ENCODE results near the gene GGT5. TPM values are rescaled to one million over a fixed set of nuclear protein-coding genes. Genes with fewer than 3 reads are reported as not detected.

Gene GGT5
- polyA plus RNA-seq, 3 donors from 2014 or later = not detected

GRCh38 chr22:24176040-24176439 lies 68.8 kb downstream of the GGT5 start:
- Mint-ChIP-seq H3K4me1 (no peaks in the 10 kb centered on the region), H3K4me3 (no peak overlapping the region), H3K36me3 (peaks cover 0 to 9% (median 0%) of the 10 kb centered on the region in 3 donors), H3K27me3 (ENCODE audit: low read depth in 3 of 3) (peaks cover 2 to 8% (median 2%) of the 10 kb centered on the region in 3 donors), H3K9me3 (no peaks in the 10 kb centered on the region), H3K27ac (no peak overlapping the region)
- no peak for DNase-seq

GRCh38 chr22:24175160-24175808 lies 69.6 kb downstream of the GGT5 start:
- peaks cover 2 to 6% (median 2%) of the 10 kb centered on the region in 3 donors for H3K27me3 Mint-ChIP-seq (ENCODE audit: low read depth in 3 of 3)
- H3K36me3 Mint-ChIP-seq = peaks cover 0 to 9% (median 0%) of the 10 kb centered on the region in 3 donors
- H3K4me3 Mint-ChIP-seq = no peak overlapping the region
- DNase-seq = peak; percentile 51 to 62 (median 61)
- H3K27ac Mint-ChIP-seq = peak overlapping the region in 5 of 6 donors; percentile 10 to 73 (median 40)
- H3K9me3 Mint-ChIP-seq = no peaks in the 10 kb centered on the region
- no peaks in the 10 kb centered on the region for H3K4me1 Mint-ChIP-seq

GRCh38 chr22:24171822-24172221 lies 73.1 kb downstream of the GGT5 start:
- H3K4me3 Mint-ChIP-seq = no peak overlapping the region
- H3K27me3 Mint-ChIP-seq (ENCODE audit: low read depth in 3 of 3) = peaks cover 0 to 4% (median 0%) of the 10 kb centered on the region in 3 donors
- H3K36me3 Mint-ChIP-seq = peaks cover 0 to 18% (median 5%) of the 10 kb centered on the region in 3 donors
- peaks cover 11 to 12% of the 10 kb centered on the region in 2 donors for H3K4me1 Mint-ChIP-seq
- DNase-seq = no peak
- peak overlapping the region in 4 of 6 donors; percentile 12 to 68 (median 50) for H3K27ac Mint-ChIP-seq
- no peaks in the 10 kb centered on the region for H3K9me3 Mint-ChIP-seq

- no peak for DNase-seq
- Mint-ChIP-seq H3K27ac (no peak overlapping the region), H3K27me3 (ENCODE audit: low read depth in 3 of 3) (peaks cover 0 to 3% (median 1%) of the 10 kb centered on the region in 3 donors), H3K9me3 (no peaks in the 10 kb centered on the region), H3K36me3 (peaks cover 0 to 18% (median 5%) of the 10 kb centered on the region in 3 donors), H3K4me3 (no peak overlapping the region), H3K4me1 (peaks cover 11 to 12% of the 10 kb centered on the region in 2 donors)
These were observed 74.2 kb downstream of the GGT5 start for GRCh38 chr22:24170632-24171031.

GRCh38 chr22:24170188-24170587 lies 74.7 kb downstream of the GGT5 start:
- DNase-seq = no peak
- Mint-ChIP-seq H3K4me1 (peaks cover 11 to 14% of the 10 kb centered on the region in 2 donors), H3K27ac (no peak overlapping the region), H3K4me3 (no peak overlapping the region), H3K27me3 (ENCODE audit: low read depth in 3 of 3) (peaks cover 0 to 3% (median 0%) of the 10 kb centered on the region in 3 donors), H3K36me3 (peaks cover 0 to 21% (median 5%) of the 10 kb centered on the region in 3 donors), H3K9me3 (no peaks in the 10 kb centered on the region)

Other genes starting within 250 kb of the GGT5 start
- not detected for gene GSTT4, start 239.6 kb downstream of the GGT5 start, polyA plus RNA-seq
- gene CABIN1, start 233.8 kb downstream of the GGT5 start, polyA plus RNA-seq = 10 to 100 TPM in 1 of 3 donors, 1 to 10 TPM in 2; 1.5 to 15.0 (median 3.4) TPM
- under 1 TPM in 2 of 3 donors, not detected in 1; 0.07 to 0.14 TPM for gene SUSD2, start 63.6 kb downstream of the GGT5 start, polyA plus RNA-seq
- gene SPECC1L, start 25.7 kb upstream of the GGT5 start, polyA plus RNA-seq = 10 to 100 TPM in 1 of 3 donors, 1 to 10 TPM in 2; 3.0 to 17.6 (median 5.3) TPM
- 1 to 10 TPM; 4.6 to 6.8 (median 5.3) TPM for gene ADORA2A, start 182.5 kb upstream of the GGT5 start, polyA plus RNA-seq